Hepatocyte (in vitro differentiated cells): Measurements from ENCODE around the gene TMCC1. TPM values are rescaled to one million over a fixed set of nuclear protein-coding genes. Genes with fewer than 3 reads are reported as not detected.
A peak's percentile ranks its signal among the peaks of the same experiment; 100 is the strongest.
"Not testable (repeated sequence)": the region's sequence is repeated elsewhere in the genome, so short reads cannot be mapped to it uniquely, and the experiment has no call there.

Experiments
- DNase-seq: peaks from one replicate; pipeline ENCODE4 v3.0.0-alpha.2; 2016; ENCODE audit warnings: low spot score
- H2AFZ ChIP-seq: fragments of 200-600 bp; sonication (generic); 2 replicates; pipeline ENCODE4 v1.6.0; 2016; ENCODE audit warnings: antibody characterized with exemption, mild to moderate bottlenecking
- H3K27ac ChIP-seq: fragments of 200-600 bp; sonication (generic); 2 replicates; pipeline ENCODE4 v1.5.1; 2016; ENCODE audit warnings: mild to moderate bottlenecking
- H3K27me3 ChIP-seq: fragments of 200-600 bp; sonication (generic); 2 replicates; pipeline ENCODE4 v1.6.1; 2016
- H3K36me3 ChIP-seq: fragments of 200-600 bp; sonication (generic); replicated peaks from 2 replicates; pipeline ENCODE4 v1.5.1; 2016; ENCODE audit warnings: low read depth; ENCODE audit not compliant: insufficient read depth
- H3K4me1 ChIP-seq: fragments of 200-600 bp; sonication (generic); 2 replicates; pipeline ENCODE4 v1.5.1; 2016; ENCODE audit warnings: mild to moderate bottlenecking, moderate library complexity; ENCODE audit not compliant: insufficient read depth
- H3K4me2 ChIP-seq: fragments of 200-600 bp; sonication (generic); 2 replicates; pipeline ENCODE4 v1.6.0; 2016
- H3K4me3 ChIP-seq: fragments of 200-600 bp; sonication (generic); 2 replicates; pipeline ENCODE4 v1.5.1; 2016; ENCODE audit warnings: mild to moderate bottlenecking
- H3K79me2 ChIP-seq: fragments of 200-600 bp; sonication (generic); 2 replicates; pipeline ENCODE4 v1.6.0; 2017; ENCODE audit warnings: mild to moderate bottlenecking
- H3K9me2 ChIP-seq: fragments of 200-600 bp; sonication (generic); replicated peaks from 2 replicates; pipeline ENCODE4 v1.6.0; 2017; ENCODE audit warnings: mild to moderate bottlenecking; ENCODE audit not compliant: insufficient read depth
- H3K9me3 ChIP-seq: fragments of 200-600 bp; sonication (generic); 2 replicates; pipeline ENCODE4 v1.5.1; 2016; ENCODE audit warnings: low read depth, mild to moderate bottlenecking
- H4K20me1 ChIP-seq: fragments of 200-600 bp; sonication (generic); 2 replicates; pipeline ENCODE4 v1.6.0; 2016; ENCODE audit warnings: mild to moderate bottlenecking; ENCODE audit not compliant: insufficient read depth, poor library complexity, severe bottlenecking
- CTCF ChIP-seq: fragments of 200-600 bp; sonication (generic); IDR thresholded peaks from 2 replicates; pipeline ENCODE4 v1.5.1; 2016; ENCODE audit warnings: antibody characterized with exemption, mild to moderate bottlenecking; ENCODE audit not compliant: poor library complexity
- EZH2 ChIP-seq: fragments of 200-600 bp; sonication (generic); IDR thresholded peaks from 2 replicates; pipeline ENCODE4 v1.6.1; 2016; ENCODE audit warnings: antibody characterized with exemption, mild to moderate bottlenecking, borderline replicate concordance
- EZH2phosphoT487 ChIP-seq: fragments of 200-600 bp; sonication (generic); IDR thresholded peaks from one replicate; pipeline ENCODE4 v1.6.1; 2018; ENCODE audit warnings: antibody characterized with exemption, mild to moderate bottlenecking, low read depth, moderate library complexity; ENCODE audit not compliant: unreplicated experiment, severe bottlenecking
- WGBS: methylation state at CpG from one replicate; pipeline ENCODE4 v1.1.6; 2016; ENCODE audit warnings: low lambda C conversion rate; ENCODE audit errors: missing lambda C conversion rate; 5-methylcytosine and 5-hydroxymethylcytosine counted together
- polyA plus RNA-seq: library from polyadenylated mRNA; unstranded; fragments of >200 nt; fragmentation: Nextera tagmentation; extraction: Ambion mirVana; gene quantifications from 2 replicates; pipeline ENCODE4 v1.2.1, GENCODE V29; 2016
- total RNA-seq: library from RNA; depleted of rRNA; stranded (reverse); fragments of >200 nt; gene quantifications from 2 replicates; pipeline ENCODE4 v1.2.3, GENCODE V29; 2014

The TMCC1 gene
- total and polyA plus RNA-seq, 2 experiments from 2014 or later = 7.0 to 17.3 TPM

DNA sequence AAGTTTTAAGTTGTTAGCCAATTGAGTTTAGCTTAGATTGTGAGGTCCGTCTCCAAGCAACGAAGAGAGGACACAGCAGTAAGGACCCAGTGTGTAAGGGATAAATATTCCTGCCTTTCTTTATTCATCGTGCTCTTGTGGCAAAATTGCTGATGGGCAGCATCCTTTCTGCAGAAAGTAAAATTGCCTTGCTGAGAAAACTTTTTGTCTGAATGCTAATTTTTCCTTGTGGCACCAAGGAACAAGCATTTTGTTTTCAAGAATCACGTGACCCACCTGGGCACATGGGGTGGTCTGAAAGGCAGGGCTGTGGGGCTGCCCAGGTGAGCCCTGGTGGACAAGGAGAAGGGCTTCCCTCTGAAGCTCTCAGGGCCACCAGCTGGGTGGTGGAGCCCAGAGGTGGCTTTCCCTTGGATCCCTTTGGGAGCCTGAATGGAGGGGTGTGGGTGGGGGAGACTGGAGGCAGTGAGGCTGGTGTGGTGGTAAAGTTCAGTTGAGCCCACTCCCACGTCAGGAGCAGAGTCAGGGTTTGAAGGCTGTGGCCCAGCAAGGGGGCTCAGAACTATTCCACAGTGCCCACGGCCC is 24.0 kb upstream of the TMCC1 start:
- no peak overlapping the region for H3K27ac ChIP-seq
- no peaks in the 10 kb centered on the region for H3K36me3 ChIP-seq
- no peaks in the 10 kb centered on the region for H3K9me3 ChIP-seq
- no peaks in the 10 kb centered on the region for H4K20me1 ChIP-seq
- H3K27me3 ChIP-seq = no peaks in the 10 kb centered on the region
- H3K4me2 ChIP-seq = no peak overlapping the region
- no peak for TF ChIP-seq EZH2phosphoT487
- DNase-seq = no peak
- H3K9me2 ChIP-seq = no peaks in the 10 kb centered on the region
- no peaks in the 10 kb centered on the region for H3K79me2 ChIP-seq
- H3K4me3 ChIP-seq = no peak overlapping the region
- 89% methylated on average over 6 of the region's 6 CpGs for WGBS
- peaks cover 4% of the 10 kb centered on the region for H3K4me1 ChIP-seq
- no peak overlapping the region for H2AFZ ChIP-seq

- Histone ChIP-seq H3K27ac (no peak overlapping the region), H3K4me1 (peaks cover 6% of the 10 kb centered on the region), H3K27me3 (no peaks in the 10 kb centered on the region), H3K36me3 (no peaks in the 10 kb centered on the region), H2AFZ (no peak overlapping the region), H4K20me1 (no peaks in the 10 kb centered on the region), H3K79me2 (no peaks in the 10 kb centered on the region), H3K4me2 (no peak overlapping the region), H3K9me3 (no peaks in the 10 kb centered on the region), H3K9me2 (no peaks in the 10 kb centered on the region), H3K4me3 (no peak overlapping the region)
- no peak for TF ChIP-seq EZH2
- TF ChIP-seq EZH2phosphoT487 = no peak
- no peak for TF ChIP-seq CTCF
- WGBS = 93% methylated on average over 3 of the region's 3 CpGs
- no peak for DNase-seq
Measured at GRCh38 chr3:129913618-129914017, 20.1 kb upstream of the TMCC1 start.

- no peaks in the 10 kb centered on the region for H3K79me2 ChIP-seq
- TF ChIP-seq EZH2phosphoT487 (no peak), EZH2 (no peak), CTCF (no peak)
- no peaks in the 10 kb centered on the region for H3K27me3 ChIP-seq
- H3K4me3 ChIP-seq = no peak overlapping the region
- no peak overlapping the region for H2AFZ ChIP-seq
- peaks cover 6% of the 10 kb centered on the region for H3K4me1 ChIP-seq
- peaks cover 7% of the 10 kb centered on the region for H3K9me3 ChIP-seq
- H3K36me3 ChIP-seq = no peaks in the 10 kb centered on the region
- no peak for DNase-seq
- H3K9me2 ChIP-seq = no peaks in the 10 kb centered on the region
- H4K20me1 ChIP-seq = no peaks in the 10 kb centered on the region
- no peak overlapping the region for H3K4me2 ChIP-seq
- H3K27ac ChIP-seq = no peak overlapping the region
Measured at GRCh38 chr3:129911261-129911861, 17.9 kb upstream of the TMCC1 start.

DNA sequence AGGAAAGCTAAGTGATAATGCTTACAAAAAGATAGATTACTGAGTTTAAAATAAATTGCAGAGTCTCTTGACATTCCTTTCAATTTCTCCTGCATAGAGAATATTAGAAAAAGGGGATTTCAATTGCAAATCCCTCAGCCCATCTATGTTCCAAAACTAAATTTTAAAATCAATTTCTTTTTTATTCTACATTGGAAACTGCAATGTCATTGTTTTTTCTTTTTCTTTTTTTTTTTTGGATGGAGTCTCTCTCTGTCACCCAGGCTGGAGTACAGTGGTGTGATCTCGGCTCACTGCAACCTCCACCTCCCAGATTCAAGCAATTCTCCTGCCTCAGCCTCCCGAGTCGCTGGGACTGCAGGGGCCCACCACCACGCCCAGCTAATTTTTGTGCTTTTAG is 15.7 kb upstream of the TMCC1 start:
- DNase-seq, H4K20me1 ChIP-seq, H3K4me3 ChIP-seq, H3K36me3 ChIP-seq, H2AFZ ChIP-seq, H3K4me2 ChIP-seq, H3K4me1 ChIP-seq, H3K27me3 ChIP-seq, H3K79me2 ChIP-seq, H3K9me2 ChIP-seq: not testable (repeated sequence)
- Histone ChIP-seq H3K9me3 (peaks cover 19% of the 10 kb centered on the region), H3K27ac (peak overlapping the region; percentile 92)
- 96% methylated on average over 4 of the region's 4 CpGs for WGBS
